ENCODE results near the gene FIGN. TPM values are rescaled to one million over a fixed set of nuclear protein-coding genes. Genes with fewer than 3 reads are reported as not detected.

FIGN gene
- total and polyA plus RNA-seq, 9 of the 15 experiments (the other 6 are each of a cell fraction or from before 2014, with no cell fraction given) = 0.02 TPM; not detected in 8

- WGBS (ENCODE audit: insufficient coverage, low coverage, missing lambda C conversion rate) = under 1% methylated on average over 7 of the region's 7 CpGs
- DNase-seq (ENCODE audit: extremely low read depth in 1 of 4, low spot score in 3 of 4) (no peak), FAIRE-seq (no peak), ATAC-seq (no peak)
- TF ChIP-seq, protein P1, sequence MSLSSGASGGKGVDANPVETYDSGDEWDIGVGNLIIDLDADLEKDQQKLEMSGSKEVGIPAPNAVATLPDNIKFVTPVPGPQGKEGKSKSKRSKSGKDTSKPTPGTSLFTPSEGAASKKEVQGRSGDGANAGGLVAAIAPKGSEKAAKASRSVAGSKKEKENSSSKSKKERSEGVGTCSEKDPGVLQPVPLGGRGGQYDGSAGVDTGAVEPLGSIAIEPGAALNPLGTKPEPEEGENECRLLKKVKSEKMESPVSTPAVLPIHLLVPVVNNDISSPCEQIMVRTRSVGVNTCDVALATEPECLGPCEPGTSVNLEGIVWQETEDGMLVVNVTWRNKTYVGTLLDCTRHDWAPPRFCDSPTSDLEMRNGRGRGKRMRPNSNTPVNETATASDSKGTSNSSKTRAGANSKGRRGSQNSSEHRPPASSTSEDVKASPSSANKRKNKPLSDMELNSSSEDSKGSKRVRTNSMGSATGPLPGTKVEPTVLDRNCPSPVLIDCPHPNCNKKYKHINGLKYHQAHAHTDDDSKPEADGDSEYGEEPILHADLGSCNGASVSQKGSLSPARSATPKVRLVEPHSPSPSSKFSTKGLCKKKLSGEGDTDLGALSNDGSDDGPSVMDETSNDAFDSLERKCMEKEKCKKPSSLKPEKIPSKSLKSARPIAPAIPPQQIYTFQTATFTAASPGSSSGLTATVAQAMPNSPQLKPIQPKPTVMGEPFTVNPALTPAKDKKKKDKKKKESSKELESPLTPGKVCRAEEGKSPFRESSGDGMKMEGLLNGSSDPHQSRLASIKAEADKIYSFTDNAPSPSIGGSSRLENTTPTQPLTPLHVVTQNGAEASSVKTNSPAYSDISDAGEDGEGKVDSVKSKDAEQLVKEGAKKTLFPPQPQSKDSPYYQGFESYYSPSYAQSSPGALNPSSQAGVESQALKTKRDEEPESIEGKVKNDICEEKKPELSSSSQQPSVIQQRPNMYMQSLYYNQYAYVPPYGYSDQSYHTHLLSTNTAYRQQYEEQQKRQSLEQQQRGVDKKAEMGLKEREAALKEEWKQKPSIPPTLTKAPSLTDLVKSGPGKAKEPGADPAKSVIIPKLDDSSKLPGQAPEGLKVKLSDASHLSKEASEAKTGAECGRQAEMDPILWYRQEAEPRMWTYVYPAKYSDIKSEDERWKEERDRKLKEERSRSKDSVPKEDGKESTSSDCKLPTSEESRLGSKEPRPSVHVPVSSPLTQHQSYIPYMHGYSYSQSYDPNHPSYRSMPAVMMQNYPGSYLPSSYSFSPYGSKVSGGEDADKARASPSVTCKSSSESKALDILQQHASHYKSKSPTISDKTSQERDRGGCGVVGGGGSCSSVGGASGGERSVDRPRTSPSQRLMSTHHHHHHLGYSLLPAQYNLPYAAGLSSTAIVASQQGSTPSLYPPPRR (CRISPR knock-in tag; IDR thresholded peaks at IDR 0.05; ENCODE audit: borderline replicate concordance) = no peak
- TF ChIP-seq, protein P2, sequence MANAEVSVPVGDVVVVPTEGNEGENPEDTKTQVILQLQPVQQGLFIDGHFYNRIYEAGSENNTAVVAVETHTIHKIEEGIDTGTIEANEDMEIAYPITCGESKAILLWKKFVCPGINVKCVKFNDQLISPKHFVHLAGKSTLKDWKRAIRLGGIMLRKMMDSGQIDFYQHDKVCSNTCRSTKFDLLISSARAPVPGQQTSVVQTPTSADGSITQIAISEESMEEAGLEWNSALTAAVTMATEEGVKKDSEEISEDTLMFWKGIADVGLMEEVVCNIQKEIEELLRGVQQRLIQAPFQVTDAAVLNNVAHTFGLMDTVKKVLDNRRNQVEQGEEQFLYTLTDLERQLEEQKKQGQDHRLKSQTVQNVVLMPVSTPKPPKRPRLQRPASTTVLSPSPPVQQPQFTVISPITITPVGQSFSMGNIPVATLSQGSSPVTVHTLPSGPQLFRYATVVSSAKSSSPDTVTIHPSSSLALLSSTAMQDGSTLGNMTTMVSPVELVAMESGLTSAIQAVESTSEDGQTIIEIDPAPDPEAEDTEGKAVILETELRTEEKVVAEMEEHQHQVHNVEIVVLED (CRISPR knock-in tag; IDR thresholded peaks at IDR 0.05) = no peak
- TF ChIP-seq, protein P3, sequence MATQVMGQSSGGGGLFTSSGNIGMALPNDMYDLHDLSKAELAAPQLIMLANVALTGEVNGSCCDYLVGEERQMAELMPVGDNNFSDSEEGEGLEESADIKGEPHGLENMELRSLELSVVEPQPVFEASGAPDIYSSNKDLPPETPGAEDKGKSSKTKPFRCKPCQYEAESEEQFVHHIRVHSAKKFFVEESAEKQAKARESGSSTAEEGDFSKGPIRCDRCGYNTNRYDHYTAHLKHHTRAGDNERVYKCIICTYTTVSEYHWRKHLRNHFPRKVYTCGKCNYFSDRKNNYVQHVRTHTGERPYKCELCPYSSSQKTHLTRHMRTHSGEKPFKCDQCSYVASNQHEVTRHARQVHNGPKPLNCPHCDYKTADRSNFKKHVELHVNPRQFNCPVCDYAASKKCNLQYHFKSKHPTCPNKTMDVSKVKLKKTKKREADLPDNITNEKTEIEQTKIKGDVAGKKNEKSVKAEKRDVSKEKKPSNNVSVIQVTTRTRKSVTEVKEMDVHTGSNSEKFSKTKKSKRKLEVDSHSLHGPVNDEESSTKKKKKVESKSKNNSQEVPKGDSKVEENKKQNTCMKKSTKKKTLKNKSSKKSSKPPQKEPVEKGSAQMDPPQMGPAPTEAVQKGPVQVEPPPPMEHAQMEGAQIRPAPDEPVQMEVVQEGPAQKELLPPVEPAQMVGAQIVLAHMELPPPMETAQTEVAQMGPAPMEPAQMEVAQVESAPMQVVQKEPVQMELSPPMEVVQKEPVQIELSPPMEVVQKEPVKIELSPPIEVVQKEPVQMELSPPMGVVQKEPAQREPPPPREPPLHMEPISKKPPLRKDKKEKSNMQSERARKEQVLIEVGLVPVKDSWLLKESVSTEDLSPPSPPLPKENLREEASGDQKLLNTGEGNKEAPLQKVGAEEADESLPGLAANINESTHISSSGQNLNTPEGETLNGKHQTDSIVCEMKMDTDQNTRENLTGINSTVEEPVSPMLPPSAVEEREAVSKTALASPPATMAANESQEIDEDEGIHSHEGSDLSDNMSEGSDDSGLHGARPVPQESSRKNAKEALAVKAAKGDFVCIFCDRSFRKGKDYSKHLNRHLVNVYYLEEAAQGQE (IDR thresholded peaks at IDR 0.05; ENCODE audit: borderline replicate concordance) = no peak
- TF ChIP-seq, protein P3 (CRISPR knock-in tag; IDR thresholded peaks at IDR 0.05; ENCODE audit: low read depth) = no peak
- no peak for TF ChIP-seq SRSF1 (IDR thresholded peaks at IDR 0.05; ENCODE audit: low read depth, low read length)
- no peak for TF ChIP-seq ZKSCAN8 (CRISPR knock-in tag; IDR thresholded peaks at IDR 0.05)
- TF ChIP-seq RBM15 (IDR thresholded peaks at IDR 0.05; ENCODE audit: insufficient read depth, low read length) = no peak
- TF ChIP-seq SIRT6 (IDR thresholded peaks at IDR 0.05; ENCODE audit: low read depth, low read length) = no peak
- in situ Hi-C loops (cut with MboI) = no loop called here
- ChIA-PET POLR2A (no interaction called here), CTCF (ENCODE audit: low intra/inter-chr PET ratio) (no interaction called here)
- Histone ChIP-seq H3K4me3 (no peak overlapping the region), H3K9ac (ENCODE audit: insufficient read depth in 1 of 2, low read depth in 2 of 2, low read length in 2 of 2) (no peak overlapping the region), H3K79me2 (ENCODE audit: control insufficient read depth, insufficient read depth, low read length) (no peaks in the 10 kb centered on the region), H4K20me1 (replicated peaks; ENCODE audit: control insufficient read depth, insufficient read depth, low read length) (no peaks in the 10 kb centered on the region), H3K27me3 (ENCODE audit: control insufficient read depth in 2 of 2, insufficient read depth in 2 of 2, low read length in 2 of 2) (no peaks in the 10 kb centered on the region), H2AFZ (ENCODE audit: low read depth, low read length) (no peak overlapping the region), H3K4me1 (replicated peaks in 1 of 2; ENCODE audit: control insufficient read depth in 2 of 2, insufficient read depth in 2 of 2, low read length in 2 of 2) (no peaks in the 10 kb centered on the region), H3K27ac (ENCODE audit: extremely low read depth, low read depth, low read length) (no peak overlapping the region), H3K36me3 (ENCODE audit: control insufficient read depth, insufficient read depth, low read length) (no peaks in the 10 kb centered on the region), H3K9me3 (replicated peaks; ENCODE audit: control insufficient read depth, insufficient read depth, low read depth, low read length) (no peaks in the 10 kb centered on the region; the same call in 1 of the 2 replicates), H3K9me1 (ENCODE audit: control insufficient read depth, insufficient read depth, low read length) (no peaks in the 10 kb centered on the region), H3K4me2 (ENCODE audit: insufficient read depth, low read length) (no peak overlapping the region)
- BruUV-seq (replicated peaks) = no TSS peak
- intact Hi-C loops (cut with micrococcal nuclease) = no loop called here
These were observed 109.1 kb downstream of the FIGN start for GRCh38 chr2:163626639-163627109.

Data from K562 (cell line).